ENCODE data around the gene ZNF407. TPM values are rescaled to one million over a fixed set of nuclear protein-coding genes. Genes with fewer than 3 reads are reported as not detected.

Gene ZNF407
- total RNA-seq, 2 experiments from 2014 or later = 16.6 to 17.0 TPM

DNA sequence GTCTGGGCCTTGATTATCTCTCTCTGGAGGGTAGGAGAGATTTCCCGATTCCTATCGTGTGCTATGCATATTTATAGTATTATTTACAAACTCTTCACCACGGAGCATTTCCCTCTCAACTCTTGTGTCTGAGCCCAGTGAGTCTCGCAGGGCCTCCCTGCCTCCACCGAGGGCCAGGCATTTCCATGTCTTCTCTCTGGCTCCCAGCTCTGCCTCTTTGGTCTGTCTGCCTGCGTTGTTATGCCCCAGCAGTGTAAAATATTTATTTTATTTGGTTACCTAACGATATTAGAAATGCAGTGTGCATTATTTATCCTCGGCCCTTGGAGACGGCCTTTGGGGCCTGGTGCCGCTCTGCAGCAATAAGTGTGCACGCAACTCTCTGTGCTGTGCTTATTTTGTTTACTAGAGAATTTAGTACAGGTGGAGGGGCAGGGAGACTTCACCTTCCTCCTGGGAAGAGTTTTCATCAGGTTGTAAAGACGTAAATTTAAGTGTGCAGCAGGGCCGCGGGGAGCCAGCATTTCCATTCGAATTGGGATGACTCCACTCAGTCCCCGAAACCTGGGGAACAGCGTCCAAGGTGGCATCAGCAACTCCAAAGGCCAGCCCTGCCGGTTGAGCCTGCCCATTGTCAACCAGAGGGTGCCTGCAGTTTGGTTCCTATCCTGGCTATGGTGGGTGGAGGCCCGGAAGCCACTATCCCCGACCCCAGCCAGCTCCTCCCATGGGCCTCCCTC, 511.1 kb downstream of the ZNF407 start:
- DNase-seq = no peak
- no peaks in the 10 kb centered on the region for H3K27me3 Mint-ChIP-seq (ENCODE audit: low read depth)
- H3K4me1 Mint-ChIP-seq (ENCODE audit: low read depth) = no peaks in the 10 kb centered on the region
- ChIA-PET POLR2A (no interaction called here), CTCF (no interaction called here)
- no peaks in the 10 kb centered on the region for H3K9me3 Mint-ChIP-seq (ENCODE audit: insufficient read depth)
- H3K36me3 Mint-ChIP-seq (ENCODE audit: low read depth) = no peaks in the 10 kb centered on the region
- no peak overlapping the region for H3K27ac Mint-ChIP-seq
- no peak for ATAC-seq
- no peak overlapping the region for H3K4me3 Mint-ChIP-seq

DNA sequence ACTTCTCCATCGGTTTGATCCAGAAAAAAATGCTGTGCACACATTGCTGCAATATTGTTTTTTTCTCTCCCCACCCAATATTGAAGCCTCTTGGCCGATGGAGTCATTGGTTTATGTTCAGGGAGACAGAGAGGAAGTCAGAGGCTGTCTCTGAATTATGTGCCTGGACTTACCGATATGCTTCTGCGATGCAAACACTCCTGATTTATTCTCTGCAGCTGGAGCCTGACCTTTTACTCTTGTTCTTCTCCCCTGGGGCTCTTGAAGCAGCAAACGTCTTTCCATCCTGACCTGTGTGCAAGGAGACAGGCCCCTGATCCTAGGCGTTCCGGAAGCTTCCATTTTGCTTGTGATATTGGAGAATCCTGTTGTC, 511.6 kb downstream of the ZNF407 start:
- H3K4me1 Mint-ChIP-seq (ENCODE audit: low read depth) = no peaks in the 10 kb centered on the region
- no peak overlapping the region for H3K27ac Mint-ChIP-seq
- no peaks in the 10 kb centered on the region for H3K27me3 Mint-ChIP-seq (ENCODE audit: low read depth)
- H3K9me3 Mint-ChIP-seq (ENCODE audit: insufficient read depth) = no peaks in the 10 kb centered on the region
- POLR2A ChIA-PET = no interaction called here
- ATAC-seq = no peak
- no peaks in the 10 kb centered on the region for H3K36me3 Mint-ChIP-seq (ENCODE audit: low read depth)
- H3K4me3 Mint-ChIP-seq = no peak overlapping the region
- CTCF ChIA-PET = no interaction called here
- DNase-seq = no peak

DNA sequence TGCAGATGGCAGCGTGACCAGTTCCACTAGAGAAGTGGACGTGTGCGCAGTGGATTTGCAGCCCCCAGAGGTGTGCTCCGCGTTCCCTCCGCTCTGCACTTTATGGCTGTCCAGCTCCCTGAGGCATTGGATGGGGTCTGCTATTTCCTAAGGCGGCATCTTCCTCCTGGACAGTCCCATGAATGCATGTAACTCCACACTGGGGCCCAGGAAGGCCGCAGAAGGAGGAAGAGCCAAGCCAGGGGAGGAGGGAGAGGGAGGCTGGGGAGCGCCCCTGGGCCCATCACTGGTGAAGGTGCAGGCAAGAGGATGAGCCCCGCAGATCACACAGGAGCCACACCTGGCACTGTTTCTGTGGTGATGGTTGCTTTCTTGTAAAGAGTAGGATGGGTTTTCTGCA, 512.1 kb downstream of the ZNF407 start:
- Mint-ChIP-seq H3K36me3 (ENCODE audit: low read depth) (no peaks in the 10 kb centered on the region), H3K9me3 (ENCODE audit: insufficient read depth) (no peaks in the 10 kb centered on the region), H3K4me3 (no peak overlapping the region), H3K27ac (no peak overlapping the region), H3K4me1 (ENCODE audit: low read depth) (no peaks in the 10 kb centered on the region), H3K27me3 (ENCODE audit: low read depth) (no peaks in the 10 kb centered on the region)
- POLR2A ChIA-PET = no interaction called here
- DNase-seq (no peak), ATAC-seq (no peak)
- CTCF ChIA-PET = no interaction called here

DNA sequence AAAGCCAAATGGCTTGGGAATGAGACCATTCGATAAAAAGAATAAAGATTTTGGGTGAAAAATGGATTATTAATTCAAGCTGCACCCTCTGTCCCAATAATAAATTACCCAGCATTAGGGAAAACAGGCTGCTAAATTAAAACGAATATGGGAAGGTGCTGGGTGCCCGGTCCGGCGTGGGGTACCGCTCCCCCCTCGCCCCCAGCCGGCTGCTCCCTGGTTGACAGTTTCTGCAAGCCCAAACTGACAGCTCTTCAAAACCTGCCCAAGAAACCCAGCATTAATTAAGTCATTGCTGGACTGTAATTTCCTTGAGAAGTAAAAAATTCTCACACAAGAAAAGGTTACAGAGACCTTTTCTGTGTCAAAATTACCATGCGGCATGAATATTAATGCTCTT, 512.6 kb downstream of the ZNF407 start:
- ATAC-seq = no peak
- no peaks in the 10 kb centered on the region for H3K27me3 Mint-ChIP-seq (ENCODE audit: low read depth)
- H3K9me3 Mint-ChIP-seq (ENCODE audit: insufficient read depth) = no peaks in the 10 kb centered on the region
- H3K4me1 Mint-ChIP-seq (ENCODE audit: low read depth) = no peaks in the 10 kb centered on the region
- no peak for DNase-seq
- POLR2A ChIA-PET = no interaction called here
- CTCF ChIA-PET = no interaction called here
- H3K4me3 Mint-ChIP-seq = no peak overlapping the region
- H3K27ac Mint-ChIP-seq = no peak overlapping the region
- no peaks in the 10 kb centered on the region for H3K36me3 Mint-ChIP-seq (ENCODE audit: low read depth)

DNA sequence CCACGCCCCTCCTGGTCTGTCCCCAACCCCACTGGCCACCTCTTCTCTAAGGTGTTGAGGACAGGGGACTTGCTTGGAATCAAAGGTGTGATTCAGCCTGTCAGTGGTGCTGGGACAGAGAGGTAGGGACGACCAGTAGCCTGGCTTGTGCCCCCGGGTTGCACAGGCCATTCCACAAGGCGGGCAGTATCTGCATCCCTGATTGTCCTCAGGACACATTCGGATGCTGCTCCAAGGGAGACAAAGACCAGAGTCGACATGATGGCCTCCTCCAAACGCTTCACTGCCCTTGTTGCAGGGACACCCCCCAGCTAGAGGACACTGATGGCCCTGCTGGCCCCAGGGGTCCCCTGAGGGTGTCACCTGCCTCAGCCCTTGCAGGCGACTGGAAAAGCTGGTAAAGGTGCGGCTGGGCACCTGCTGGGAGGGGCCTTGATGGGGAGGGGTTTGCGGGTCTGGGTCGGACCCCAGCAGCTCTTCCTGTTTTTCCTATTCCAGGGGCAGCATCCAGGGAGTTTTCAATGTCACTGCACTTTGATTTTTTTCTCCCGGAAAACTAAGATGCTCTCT, 513.3 kb downstream of the ZNF407 start:
- DNase-seq = no peak
- Mint-ChIP-seq H3K4me3 (no peak overlapping the region), H3K36me3 (ENCODE audit: low read depth) (no peaks in the 10 kb centered on the region), H3K4me1 (ENCODE audit: low read depth) (no peaks in the 10 kb centered on the region), H3K27me3 (ENCODE audit: low read depth) (no peaks in the 10 kb centered on the region), H3K9me3 (ENCODE audit: insufficient read depth) (no peaks in the 10 kb centered on the region), H3K27ac (no peak overlapping the region)
- ChIA-PET CTCF (no interaction called here), POLR2A (no interaction called here)
- no peak for ATAC-seq

DNA sequence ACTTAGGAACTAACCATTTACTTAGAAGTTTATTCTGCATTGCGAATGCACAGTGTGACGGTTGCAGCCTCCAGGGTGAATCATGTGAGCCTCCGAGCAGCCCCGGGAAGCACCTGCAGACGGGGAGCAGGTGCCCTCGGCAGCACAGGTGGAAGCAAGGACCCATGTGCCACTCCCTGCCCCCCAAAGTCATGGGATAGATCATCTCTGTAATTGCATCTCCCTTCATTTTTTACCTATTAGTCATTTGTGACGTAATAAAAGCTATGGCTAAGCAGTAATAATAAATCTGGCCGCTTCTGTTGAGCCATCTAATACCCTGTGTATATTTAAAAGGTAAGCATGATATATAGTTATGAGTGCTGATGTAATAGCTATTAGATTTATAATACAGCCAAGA, 514.1 kb downstream of the ZNF407 start:
- CTCF ChIA-PET = no interaction called here
- H3K4me3 Mint-ChIP-seq = no peak overlapping the region
- ATAC-seq (no peak), DNase-seq (no peak)
- POLR2A ChIA-PET = no interaction called here
- H3K27me3 Mint-ChIP-seq (ENCODE audit: low read depth) = no peaks in the 10 kb centered on the region
- H3K27ac Mint-ChIP-seq = no peak overlapping the region
- no peaks in the 10 kb centered on the region for H3K4me1 Mint-ChIP-seq (ENCODE audit: low read depth)
- H3K36me3 Mint-ChIP-seq (ENCODE audit: low read depth) = no peaks in the 10 kb centered on the region
- H3K9me3 Mint-ChIP-seq (ENCODE audit: insufficient read depth) = no peaks in the 10 kb centered on the region

DNA sequence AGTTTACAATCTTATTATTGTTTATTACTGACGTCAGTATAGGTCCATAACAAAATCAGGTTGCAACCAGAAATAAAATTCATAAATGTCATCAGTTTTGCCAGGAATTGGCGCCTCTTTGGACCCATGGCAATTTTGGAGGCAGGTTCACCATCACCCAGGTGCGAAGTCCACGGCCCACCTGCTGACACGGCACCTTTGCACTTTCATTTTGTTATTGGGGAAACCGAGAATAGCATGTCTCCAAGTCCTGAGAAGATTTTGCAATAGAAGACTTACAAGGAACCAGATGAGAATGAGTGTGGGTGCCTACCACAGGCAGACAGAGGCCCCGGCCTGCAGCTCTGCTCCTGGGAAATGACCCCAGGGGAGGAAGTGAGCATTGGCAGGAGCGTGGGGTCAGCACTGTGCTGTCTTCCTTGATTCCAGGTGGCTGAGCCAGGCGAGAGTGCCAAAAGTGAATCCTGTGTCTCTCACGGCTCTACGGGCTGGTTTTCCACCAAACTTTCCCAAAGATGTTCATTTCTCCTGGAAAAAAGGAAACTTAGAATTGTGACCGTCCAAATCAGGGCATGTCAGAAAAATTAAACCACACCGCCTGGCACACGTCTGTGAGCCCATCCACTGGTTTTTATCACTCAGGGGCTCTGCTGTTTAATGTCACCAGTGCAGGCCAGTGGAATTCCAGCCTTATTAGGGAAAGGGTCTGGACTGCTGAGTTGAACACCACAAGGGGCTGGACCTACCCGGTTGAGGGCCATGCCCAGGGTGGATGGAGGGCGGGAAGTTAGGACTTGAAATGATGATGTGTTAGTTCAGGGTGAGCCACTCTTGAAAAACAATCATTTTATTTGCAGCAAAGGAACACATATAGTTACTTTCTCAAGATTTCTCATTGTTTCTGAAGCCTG, 514.8 kb downstream of the ZNF407 start:
- Mint-ChIP-seq H3K27ac (no peak overlapping the region), H3K4me3 (no peak overlapping the region), H3K36me3 (ENCODE audit: low read depth) (no peaks in the 10 kb centered on the region), H3K4me1 (ENCODE audit: low read depth) (no peaks in the 10 kb centered on the region), H3K9me3 (ENCODE audit: insufficient read depth) (no peaks in the 10 kb centered on the region), H3K27me3 (ENCODE audit: low read depth) (no peaks in the 10 kb centered on the region)
- ChIA-PET CTCF (no interaction called here), POLR2A (no interaction called here)
- no peak for DNase-seq
- ATAC-seq = no peak

DNA sequence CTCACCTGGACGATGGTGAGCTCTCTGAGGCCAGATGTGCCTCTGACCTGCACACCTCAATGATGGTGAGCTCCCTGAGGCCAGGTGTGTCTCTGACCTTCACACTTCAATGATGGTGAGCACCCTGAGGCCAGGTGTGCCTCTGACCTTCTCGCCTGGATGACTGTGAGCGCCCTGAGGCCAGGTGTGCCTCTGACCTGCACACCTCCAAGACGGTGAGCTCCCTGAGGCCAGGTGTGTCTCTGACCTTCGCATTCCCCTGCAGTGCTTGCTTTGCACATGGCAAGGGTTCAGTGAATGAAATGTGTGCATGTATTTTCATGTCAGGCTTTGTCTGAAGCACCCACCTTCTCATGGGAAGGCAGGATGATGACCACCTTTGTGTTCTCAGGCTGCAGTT, 515.8 kb downstream of the ZNF407 start:
- ChIA-PET POLR2A (no interaction called here), CTCF (no interaction called here)
- Mint-ChIP-seq H3K4me3 (no peak overlapping the region), H3K4me1 (ENCODE audit: low read depth) (no peaks in the 10 kb centered on the region), H3K36me3 (ENCODE audit: low read depth) (no peaks in the 10 kb centered on the region), H3K9me3 (ENCODE audit: insufficient read depth) (no peaks in the 10 kb centered on the region), H3K27ac (no peak overlapping the region), H3K27me3 (ENCODE audit: low read depth) (no peaks in the 10 kb centered on the region)
- DNase-seq (no peak), ATAC-seq (no peak)

DNA sequence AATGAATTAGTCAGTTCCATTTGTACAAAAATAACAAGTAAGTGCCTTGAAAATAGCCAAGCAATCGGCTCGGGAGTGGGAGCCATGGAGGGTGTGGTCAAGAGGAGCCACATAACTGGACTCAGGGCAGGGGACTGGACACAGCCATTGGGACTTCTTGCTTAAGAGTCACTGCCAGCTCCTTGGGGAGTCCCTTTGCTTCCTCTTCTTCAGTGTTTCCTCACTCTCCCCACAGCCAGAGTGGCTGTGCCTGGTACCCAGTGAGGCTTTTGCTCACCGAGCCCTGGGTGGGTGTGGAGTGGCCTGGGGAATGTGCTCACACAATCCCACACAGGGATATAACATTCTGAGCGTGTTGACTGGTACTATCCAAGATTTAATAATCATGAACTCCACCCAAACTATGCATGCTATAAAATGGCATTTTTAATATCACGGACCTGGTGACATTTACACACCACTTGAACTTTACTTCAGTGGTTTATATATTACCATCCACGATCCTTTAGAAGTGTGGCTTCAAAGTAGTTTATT, 516.6 kb downstream of the ZNF407 start:
- Mint-ChIP-seq H3K9me3 (ENCODE audit: insufficient read depth) (no peaks in the 10 kb centered on the region), H3K4me3 (no peak overlapping the region), H3K27me3 (ENCODE audit: low read depth) (no peaks in the 10 kb centered on the region), H3K36me3 (ENCODE audit: low read depth) (no peaks in the 10 kb centered on the region), H3K27ac (no peak overlapping the region), H3K4me1 (ENCODE audit: low read depth) (no peaks in the 10 kb centered on the region)
- ATAC-seq (no peak), DNase-seq (no peak)
- POLR2A ChIA-PET = no interaction called here
- CTCF ChIA-PET = no interaction called here

Other genes with a start within 250 kb of the ZNF407 start
- not detected for gene DIPK1C, start 140.6 kb upstream of the ZNF407 start, total RNA-seq
- gene CNDP2, start 101.5 kb upstream of the ZNF407 start, total RNA-seq = 100 to 1,000 TPM; 131 to 144 TPM
- not detected for gene CNDP1, start 63.4 kb upstream of the ZNF407 start, total RNA-seq